H1 (cell line): ENCODE results near the gene SPATA25. TPM values are rescaled to one million over a fixed set of nuclear protein-coding genes. Genes with fewer than 3 reads are reported as not detected.
"Not testable (repeated sequence)": the region's sequence is repeated elsewhere in the genome, so short reads cannot be mapped to it uniquely, and the experiment has no call there.

Source experiments
- CTCF ChIA-PET: fragments of 300-600 bp; sonication (Branson Sonifier 250); formaldehyde crosslinking; loops from one replicate; lab custom pipeline; 2021; ENCODE audit not compliant: partially characterized antibody; lab: Charles Lee
- POLR2A ChIA-PET: fragments of 300-600 bp; sonication (Branson Sonifier 250); formaldehyde crosslinking; loops from one replicate; lab custom pipeline; 2021; ENCODE audit warnings: inconsistent platforms; ENCODE audit not compliant: partially characterized antibody; lab: Charles Lee
- DNase-seq, 2 experiments: peaks; one replicate each; pipeline versions ENCODE4 v3.0.0 to v3.0.0-alpha.2; 2010 to 2022; ENCODE audit warnings: low spot score in 2 of 2, low read depth in 1 of 2, mixed read lengths in 1 of 2
- FAIRE-seq: peaks from 2 replicates; lab custom pipeline; 2011; peaks lifted over from hg19 to GRCh38; lab: Jason Lieb, UNC
- H2AFZ ChIP-seq: 2 replicates; pipeline ENCODE4 v1.8.1; 2012; ENCODE audit warnings: low read length, inconsistent platforms
- H2AK5ac ChIP-seq: 2 replicates; pipeline ENCODE4 v1.6.1; 2013; ENCODE audit warnings: low read depth, low read length
- H2BK120ac ChIP-seq: replicated peaks from 2 replicates; pipeline ENCODE3; 2013; ENCODE audit warnings: low read depth, low read length, inconsistent platforms
- H2BK12ac ChIP-seq: 2 replicates; pipeline ENCODE4 v1.6.1; 2013; ENCODE audit warnings: low read depth, low read length
- H2BK15ac ChIP-seq: 2 replicates; pipeline ENCODE4 v1.6.1; 2013; ENCODE audit warnings: low read length
- H2BK20ac ChIP-seq: 2 replicates; pipeline ENCODE4 v1.6.1; 2013; ENCODE audit warnings: low read length
- H2BK5ac ChIP-seq: 2 replicates; pipeline ENCODE4 v1.6.1; 2013; ENCODE audit warnings: low read depth, low read length
- H3K14ac ChIP-seq: 2 replicates; pipeline ENCODE4 v1.6.1; 2013; ENCODE audit warnings: inconsistent platforms; ENCODE audit not compliant: insufficient read length
- H3K18ac ChIP-seq: 2 replicates; pipeline ENCODE4 v1.6.1; 2013; ENCODE audit warnings: low read length; ENCODE audit errors: extremely low read depth
- H3K23ac ChIP-seq: 2 replicates; pipeline ENCODE4 v1.6.1; 2013; ENCODE audit warnings: inconsistent platforms; ENCODE audit not compliant: insufficient read length
- H3K23me2 ChIP-seq: 2 replicates; pipeline ENCODE4 v1.6.1; 2013; ENCODE audit warnings: low read depth, low read length
- H3K27ac ChIP-seq: 2 replicates; pipeline ENCODE4 v1.6.1; 2011; ENCODE audit warnings: low read depth, low read length, inconsistent platforms
- H3K27me3 ChIP-seq, 4 experiments: replicated peaks in 1 of 4; 1 replicate in 1 of 4; 2 replicates in 3 of 4; pipeline versions ENCODE4 v1.6.1 to v1.8.1; 2011 to 2013; ENCODE audit warnings: low read length in 3 of 4, mild to moderate bottlenecking in 3 of 4, inconsistent platforms in 2 of 4, mixed read lengths in 2 of 4, moderate library complexity in 1 of 4; ENCODE audit not compliant: control insufficient read depth in 3 of 4, insufficient read depth in 3 of 4; ENCODE audit errors: extremely low read depth in 1 of 4
- H3K36me3 ChIP-seq, 4 experiments: 2 replicates each; pipeline versions ENCODE4 v1.6.1 to v1.8.1; 2011 to 2013; ENCODE audit warnings: mild to moderate bottlenecking in 4 of 4, low read length in 3 of 4, moderate library complexity in 2 of 4, control low read depth in 1 of 4, inconsistent platforms in 1 of 4; ENCODE audit not compliant: insufficient read depth in 4 of 4, control insufficient read depth in 2 of 4
- H3K4ac ChIP-seq: replicated peaks from 2 replicates; pipeline ENCODE3; 2013; ENCODE audit warnings: low read length, low read depth, mixed read lengths, inconsistent platforms; ENCODE audit not compliant: insufficient read length
- H3K4me1 ChIP-seq, 4 experiments: replicated peaks in 1 of 4; 1 replicate in 1 of 4; 2 replicates in 3 of 4; pipeline versions ENCODE4 v1.6.1 to v1.8.1; 2011 to 2013; ENCODE audit warnings: low read length in 3 of 4, inconsistent platforms in 2 of 4, mixed read lengths in 1 of 4; ENCODE audit not compliant: insufficient read depth in 4 of 4, control insufficient read depth in 3 of 4
- H3K4me2 ChIP-seq, 2 experiments: 2 replicates each; pipeline versions ENCODE4 v1.6.1 to v1.8.1; 2011 to 2013; ENCODE audit warnings: low read depth in 2 of 2, low read length in 2 of 2, control low read depth in 1 of 2, inconsistent platforms in 1 of 2, mild to moderate bottlenecking in 1 of 2; ENCODE audit not compliant: insufficient read depth in 1 of 2
- H3K4me3 ChIP-seq, 4 experiments: fragments of 200-600, 300-600 bp in 1 of 4; sonication (generic), shearing (Covaris generic), sonication (Bioruptor Twin) in 1 of 4; 2 replicates each; pipeline versions ENCODE4 v1.5.1 to v1.8.1; 2011 to 2016; ENCODE audit warnings: low read length in 4 of 4, low read depth in 3 of 4, control low read depth in 2 of 4, inconsistent platforms in 2 of 4, mild to moderate bottlenecking in 2 of 4, mixed read lengths in 1 of 4, moderate library complexity in 1 of 4; ENCODE audit not compliant: insufficient read depth in 2 of 4; ENCODE audit errors: extremely low read depth in 1 of 4
- H3K56ac ChIP-seq: replicated peaks from 2 replicates; pipeline ENCODE3; 2013; ENCODE audit warnings: low read depth, mild to moderate bottlenecking, mixed read lengths, low read length, inconsistent platforms; ENCODE audit not compliant: insufficient read length
- H3K79me1 ChIP-seq: 2 replicates; pipeline ENCODE4 v1.6.1; 2013; ENCODE audit warnings: low read depth, low read length, control low read depth
- H3K79me2 ChIP-seq, 2 experiments: 2 replicates each; pipeline versions ENCODE4 v1.6.1 to v1.8.1; 2012 to 2013; ENCODE audit warnings: low read length in 2 of 2, mild to moderate bottlenecking in 2 of 2, inconsistent platforms in 1 of 2; ENCODE audit not compliant: insufficient read depth in 2 of 2, control insufficient read depth in 1 of 2
- H3K9ac ChIP-seq, 4 experiments: replicated peaks in 1 of 4; 1 replicate in 1 of 4; 2 replicates in 3 of 4; pipeline versions ENCODE4 v1.6.1 to v1.8.1; 2011 to 2013; ENCODE audit warnings: low read depth in 3 of 4, low read length in 3 of 4, control low read depth in 2 of 4, mild to moderate bottlenecking in 2 of 4, moderate library complexity in 2 of 4, inconsistent platforms in 1 of 4; ENCODE audit errors: extremely low read depth in 1 of 4
- H3K9me3 ChIP-seq, 2 experiments: 2 replicates each; pipeline versions ENCODE4 v1.6.1 to v1.8.1; 2012 to 2013; ENCODE audit warnings: mild to moderate bottlenecking in 2 of 2, moderate library complexity in 2 of 2, control low read depth in 1 of 2, inconsistent platforms in 1 of 2, low read depth in 1 of 2, low read length in 1 of 2, mixed read lengths in 1 of 2; ENCODE audit not compliant: insufficient read depth in 2 of 2
- H4K20me1 ChIP-seq, 2 experiments: replicated peaks in 1 of 2; 2 replicates each; pipeline versions ENCODE3 to v1.8.1; 2011 to 2013; ENCODE audit warnings: inconsistent platforms in 2 of 2, low read length in 2 of 2, mild to moderate bottlenecking in 1 of 2; ENCODE audit not compliant: insufficient read depth in 2 of 2, control insufficient read depth in 1 of 2
- H4K5ac ChIP-seq: 2 replicates; pipeline ENCODE4 v1.6.1; 2013; ENCODE audit warnings: low read length, low read depth, mixed read lengths, inconsistent platforms; ENCODE audit not compliant: insufficient read length
- H4K8ac ChIP-seq: 2 replicates; pipeline ENCODE4 v1.8.0; 2013; ENCODE audit warnings: mild to moderate bottlenecking, moderate library complexity, low read length, inconsistent platforms; ENCODE audit not compliant: insufficient read depth; ENCODE audit errors: extremely low read depth
- H4K91ac ChIP-seq: replicated peaks from 2 replicates; pipeline ENCODE3; 2013; ENCODE audit warnings: low read length, mixed read lengths, inconsistent platforms; ENCODE audit not compliant: insufficient read length
- WGBS, 2 experiments: shearing (Covaris generic) in 1 of 2; methylation state at CpG; one replicate each; pipeline versions ENCODE4 v1.1.6 to v1.1.7; 2013 to 2015; ENCODE audit warnings: low lambda C conversion rate in 2 of 2, mixed read lengths in 2 of 2, inconsistent platforms in 1 of 2, low coverage in 1 of 2, missing lambda C conversion rate in 1 of 2; ENCODE audit not compliant: insufficient replicate concordance in 2 of 2, insufficient coverage in 1 of 2, insufficient read length in 1 of 2; ENCODE audit errors: extremely low coverage in 1 of 2, missing lambda C conversion rate in 1 of 2; 5-methylcytosine and 5-hydroxymethylcytosine counted together
- polyA plus RNA-seq, 7 experiments: library from polyadenylated mRNA; depleted of rRNA in 3 of 7; stranded (reverse) in 5 of 7; unstranded in 2 of 7; fragments of >200 nt in 5 of 7; fragments of 200-250 nt in 2 of 7; gene quantifications; 1 replicate in 5 of 7; 2 replicates in 1 of 7; 4 replicates in 1 of 7; pipeline versions ENCODE4 v1.2.1 to v1.2.3, GENCODE V29; 2011 to 2013; ENCODE audit warnings: missing spikeins in 2 of 7, mixed read lengths in 2 of 7
- total RNA-seq: library from RNA; stranded (reverse); fragmentation: NEBNext Ultra II Directional; extraction: Animal tissue kit (Norgen Biotek cat#: 25700); gene quantifications from 2 replicates; pipeline ENCODE4 v1.2.1, GENCODE V29; 2021

SPATA25 gene
- total and polyA plus RNA-seq, 2 of the 8 experiments (the other 6 are each of a cell fraction or from before 2014, with no cell fraction given) = 2.0 to 3.0 TPM

- H3K4me1 ChIP-seq, H4K20me1 ChIP-seq, H4K8ac ChIP-seq, H3K36me3 ChIP-seq, H3K4me2 ChIP-seq, DNase-seq, H3K27me3 ChIP-seq, H3K23me2 ChIP-seq, H3K79me1 ChIP-seq, H2BK120ac ChIP-seq, H2AK5ac ChIP-seq, H4K91ac ChIP-seq, H3K56ac ChIP-seq, H3K14ac ChIP-seq, H3K9ac ChIP-seq, H2BK5ac ChIP-seq, H2AFZ ChIP-seq, H3K18ac ChIP-seq, H4K5ac ChIP-seq, H3K27ac ChIP-seq, H2BK15ac ChIP-seq, H3K79me2 ChIP-seq, H3K4me3 ChIP-seq, H2BK20ac ChIP-seq, H3K23ac ChIP-seq, H3K9me3 ChIP-seq, H2BK12ac ChIP-seq, FAIRE-seq, H3K4ac ChIP-seq: not testable (repeated sequence)
- ChIA-PET POLR2A (interaction anchor here (0.8 to 8.1 kb wide), 9 partner anchors 8 to 61 kb away, joined by 3 to 39 read pairs (median 4); partner anchors contain the start of genes ACOT8, NEURL2, UBE2C and ZSWIM1), CTCF (interaction anchor here (0.7 to 1.8 kb wide), 4 partner anchors 16 to 95 kb away, joined by 3 to 5 read pairs (median 4); no protein-coding TSS in a partner anchor)
- 95% methylated on average over 10 of the region's 10 CpGs; no CpG with 5 or more reads in 1 of the 2 experiments for WGBS, 2 experiments
Measured at GRCh38 chr20:45874104-45874481, 13.3 kb downstream of the SPATA25 start.
